ENCODE data around the gene ASAH2.
"Not testable (repeated sequence)": the region's sequence is repeated elsewhere in the genome, so short reads cannot be mapped to it uniquely, and the experiment has no call there.

The ASAH2 gene

GRCh38 chr10:50248062-50248461 lies 3.3 kb downstream of the ASAH2 start:
- TF ChIP-seq CTCF (IDR thresholded peaks at IDR 0.05; ENCODE audit: unreplicated experiment in 3 of 3): no peak
- no peak overlapping the region for H3K27ac Mint-ChIP-seq
- no peaks in the 10 kb centered on the region for H3K27me3 Mint-ChIP-seq (ENCODE audit: low read depth)
- no peaks in the 10 kb centered on the region for H3K9me3 Mint-ChIP-seq
- H3K36me3 Mint-ChIP-seq (ENCODE audit: low read depth): no peaks in the 10 kb centered on the region
- H3K4me1 Mint-ChIP-seq: no peaks in the 10 kb centered on the region
- H3K4me3 Mint-ChIP-seq: no peak overlapping the region

DNA sequence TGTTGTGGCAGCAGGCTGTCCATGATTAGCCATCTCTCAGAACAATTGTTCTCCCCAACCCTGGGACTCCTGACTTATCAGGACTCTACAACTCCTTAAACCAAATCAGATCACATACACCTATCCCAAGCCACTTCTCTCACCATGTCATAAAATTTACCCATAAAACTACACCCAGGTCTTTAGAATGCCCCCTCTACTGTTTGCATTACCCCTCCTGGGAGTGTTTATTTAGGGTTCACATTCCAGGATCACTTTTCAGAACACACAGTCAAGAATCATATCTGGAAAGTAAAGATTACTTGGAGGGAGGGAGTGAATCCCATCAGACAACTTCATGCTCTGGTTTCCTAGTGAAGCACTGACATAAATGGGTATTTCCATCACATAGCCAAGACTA lies 7.1 kb downstream of the ASAH2 start:
- Mint-ChIP-seq H3K4me3 (no peak overlapping the region), H3K4me1 (no peaks in the 10 kb centered on the region), H3K27ac (no peak overlapping the region), H3K27me3 (ENCODE audit: low read depth) (peaks cover 12% of the 10 kb centered on the region), H3K36me3 (ENCODE audit: low read depth) (no peaks in the 10 kb centered on the region), H3K9me3 (no peaks in the 10 kb centered on the region)
- TF ChIP-seq CTCF (IDR thresholded peaks at IDR 0.05; ENCODE audit: unreplicated experiment in 3 of 3): no peak

DNA sequence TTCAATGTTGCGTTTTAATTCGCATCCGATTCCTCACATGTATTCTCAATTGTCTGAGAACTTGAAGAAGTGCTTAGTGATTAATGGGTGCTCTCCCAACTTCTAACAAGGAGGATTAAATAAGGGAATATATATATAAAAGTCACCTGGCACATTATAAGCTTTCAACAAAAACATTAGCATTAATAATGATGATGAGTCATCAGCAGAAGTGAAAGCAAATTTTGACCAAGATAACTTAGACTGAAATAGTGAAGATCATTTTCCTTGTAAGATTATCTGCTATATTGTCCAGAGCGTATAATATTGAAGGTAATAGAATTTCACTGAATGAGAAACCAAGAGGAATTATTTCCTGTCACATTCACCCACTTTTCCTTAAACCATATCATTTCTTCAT lies 8.5 kb downstream of the ASAH2 start:
- no peaks in the 10 kb centered on the region for H3K4me1 Mint-ChIP-seq
- no peaks in the 10 kb centered on the region for H3K9me3 Mint-ChIP-seq
- no peak overlapping the region for H3K27ac Mint-ChIP-seq
- H3K36me3 Mint-ChIP-seq (ENCODE audit: low read depth): no peaks in the 10 kb centered on the region
- no peak overlapping the region for H3K4me3 Mint-ChIP-seq
- H3K27me3 Mint-ChIP-seq (ENCODE audit: low read depth): peaks cover 15% of the 10 kb centered on the region
- no peak for TF ChIP-seq CTCF (IDR thresholded peaks at IDR 0.05; ENCODE audit: unreplicated experiment in 3 of 3)

DNA sequence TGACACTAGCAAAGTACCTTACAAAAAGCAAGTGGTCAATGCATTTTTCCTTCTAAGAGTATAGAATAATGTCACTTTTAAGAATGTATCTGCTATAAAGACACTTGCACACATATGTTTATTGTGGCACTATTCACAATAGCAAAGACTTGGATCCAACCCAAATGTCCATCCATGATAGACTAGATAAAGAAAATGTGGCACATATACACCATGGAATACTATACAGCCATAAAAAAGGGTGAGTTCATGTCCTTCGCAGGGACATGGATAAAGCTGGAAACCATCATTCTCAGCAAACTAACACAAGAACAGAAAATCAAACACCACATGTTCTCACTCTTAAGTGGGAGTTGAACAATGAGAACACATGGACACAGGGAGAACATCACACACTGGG lies 9.8 kb downstream of the ASAH2 start:
- H3K9me3 Mint-ChIP-seq; H3K27ac Mint-ChIP-seq; H3K4me3 Mint-ChIP-seq; H3K36me3 Mint-ChIP-seq (ENCODE audit: low read depth); H3K4me1 Mint-ChIP-seq: not testable (repeated sequence)
- peaks cover 15% of the 10 kb centered on the region for H3K27me3 Mint-ChIP-seq (ENCODE audit: low read depth)

DNA sequence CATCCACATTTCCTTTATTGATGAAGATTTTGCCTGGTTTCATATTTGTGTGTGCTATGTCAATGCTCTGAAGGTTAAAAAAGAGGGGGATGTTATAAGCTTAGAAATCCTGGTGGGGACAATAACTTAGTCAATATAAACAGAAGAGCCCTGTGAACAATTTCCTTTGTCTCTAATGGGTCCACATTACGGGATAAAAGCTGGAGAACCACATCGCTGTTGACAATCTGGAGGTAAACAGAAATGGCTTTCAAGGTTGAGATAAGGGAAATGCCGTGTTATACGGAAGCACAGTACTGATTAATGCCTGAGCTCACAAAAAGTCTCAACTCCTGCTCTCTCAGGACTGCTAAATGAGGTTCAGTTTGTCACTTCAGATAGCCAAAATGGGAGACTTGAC lies 16.8 kb downstream of the ASAH2 start:
- Mint-ChIP-seq H3K4me1 (peaks cover 6% of the 10 kb centered on the region), H3K36me3 (ENCODE audit: low read depth) (no peaks in the 10 kb centered on the region), H3K27me3 (ENCODE audit: low read depth) (peaks cover 3% of the 10 kb centered on the region), H3K4me3 (no peak overlapping the region), H3K9me3 (no peaks in the 10 kb centered on the region), H3K27ac (no peak overlapping the region)
- no peak for TF ChIP-seq CTCF (IDR thresholded peaks at IDR 0.05; ENCODE audit: unreplicated experiment in 3 of 3)

GRCh38 chr10:50232261-50232639 lies 19.1 kb downstream of the ASAH2 start:
- Mint-ChIP-seq H3K4me3 (no peak overlapping the region), H3K4me1 (peaks cover 6% of the 10 kb centered on the region), H3K27ac (no peak overlapping the region), H3K27me3 (ENCODE audit: low read depth) (no peaks in the 10 kb centered on the region), H3K9me3 (no peaks in the 10 kb centered on the region), H3K36me3 (ENCODE audit: low read depth) (no peaks in the 10 kb centered on the region)
- no peak for TF ChIP-seq CTCF (IDR thresholded peaks at IDR 0.05; ENCODE audit: unreplicated experiment in 3 of 3)

Data from nephron (organoid).